Measurements from ENCODE around the gene LRRC32. TPM values are rescaled to one million over a fixed set of nuclear protein-coding genes. Genes with fewer than 3 reads are reported as not detected.

LRRC32 gene
- total and polyA plus RNA-seq, 2 of the 4 experiments (the other 2 are of a cell fraction): 5.2 to 13.7 TPM

DNA sequence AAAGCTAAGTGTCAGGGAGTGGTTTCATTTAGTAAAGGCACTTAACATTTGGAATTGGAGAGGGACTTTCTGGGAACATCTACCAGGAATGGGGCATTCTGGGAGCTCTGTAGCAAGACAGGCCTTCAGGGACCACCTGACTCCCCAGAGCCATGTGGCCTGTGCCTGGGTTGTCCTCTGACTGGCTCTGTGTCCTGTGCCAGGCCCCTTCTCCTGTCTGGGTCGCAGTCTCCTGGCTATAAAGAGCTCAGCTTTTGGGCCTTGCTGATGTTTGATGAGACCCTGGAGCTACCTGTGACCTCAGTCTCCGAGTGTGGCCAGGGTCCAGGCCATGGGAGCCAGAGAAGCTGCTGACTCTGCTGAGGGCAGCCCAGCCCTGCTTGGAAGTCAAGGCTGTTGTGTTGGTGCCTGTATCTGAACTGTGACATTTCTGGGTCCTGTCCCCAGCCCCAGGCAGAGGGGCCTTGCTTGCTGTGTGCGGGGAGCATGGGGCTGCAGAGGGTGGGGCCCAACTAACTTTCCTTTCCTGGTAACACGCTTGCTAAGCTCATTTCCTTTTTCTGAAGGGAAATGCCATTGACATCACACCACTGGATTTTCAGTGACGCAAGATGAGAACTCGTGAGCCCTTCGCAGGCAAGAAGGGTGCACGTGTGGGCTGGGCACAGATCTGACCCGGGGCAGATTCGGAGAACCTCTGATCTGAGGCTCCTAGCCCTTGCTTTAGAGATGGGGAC, 41.3 kb downstream of the LRRC32 start:
- ATAC-seq (ENCODE audit: low read depth) (peak; percentile 25), DNase-seq (peak; percentile 75)
- Histone ChIP-seq H4K91ac (ENCODE audit: insufficient read depth, low read depth, low read length) (peak overlapping the region; percentile 71; the same call in 1 of the 2 replicates), H2AFZ (replicated peaks; ENCODE audit: low read length, poor library complexity) (peak overlapping the region; percentile 80), H3K18ac (ENCODE audit: low read depth, low read length) (peak overlapping the region; percentile 78), H3K36me3 (ENCODE audit: control insufficient read depth, insufficient read depth, low read length) (no peaks in the 10 kb centered on the region), H2BK15ac (ENCODE audit: low read depth, low read length) (0 out of 3 replicates have a peak overlapping the region, but pooled peaks have one; percentile 2), H3K56ac (ENCODE audit: extremely low read depth, insufficient read depth, low read length) (no peak overlapping the region), H2AK5ac (ENCODE audit: low read depth, low read length) (peak overlapping the region; percentile 43; the same call in 1 of the 2 replicates), H3K4me3 (ENCODE audit: insufficient read depth, low read depth, low read length) (no peak overlapping the region), H3K27me3 (ENCODE audit: control insufficient read depth, insufficient read depth, low read length) (no peaks in the 10 kb centered on the region), H3K4me1 (ENCODE audit: control insufficient read depth, insufficient read depth, low read length) (peaks cover 12% of the 10 kb centered on the region), H2BK20ac (ENCODE audit: low read depth, low read length) (peak overlapping the region; percentile 52; the same call in 1 of the 2 replicates), H3K9me1 (ENCODE audit: insufficient read depth, low read length) (no peaks in the 10 kb centered on the region), H3K4ac (ENCODE audit: low read depth, low read length) (peak overlapping the region; percentile 79), H4K20me1 (ENCODE audit: insufficient read depth, low read length) (no peaks in the 10 kb centered on the region), H3K9me3 (ENCODE audit: control insufficient read depth, insufficient read depth, low read length) (peaks cover 6% of the 10 kb centered on the region), H4K5ac (ENCODE audit: low read depth, low read length) (peak overlapping the region; percentile 3), H2AK9ac (replicated peaks; ENCODE audit: low read depth, low read length, poor library complexity) (peak overlapping the region; percentile 67), H2BK120ac (ENCODE audit: low read depth, low read length) (peak overlapping the region; percentile 61), H3K9ac (ENCODE audit: low read depth, low read length) (no peak overlapping the region), H3K27ac (ENCODE audit: insufficient read depth, low read length) (no peak overlapping the region), H3K79me1 (ENCODE audit: low read depth in 1 of 2, low read length in 2 of 2) (no peaks in the 10 kb centered on the region), H2BK5ac (ENCODE audit: low read depth, low read length, poor library complexity, severe bottlenecking) (no peak overlapping the region), H4K8ac (ENCODE audit: low read depth in 2 of 2, low read length in 2 of 2) (peak overlapping the region; percentile 55 to 67), H3K23ac (ENCODE audit: low read depth, low read length) (peak overlapping the region; percentile 55; the same call in 1 of the 2 replicates), H3K14ac (replicated peaks; ENCODE audit: low read depth, low read length) (no peak overlapping the region; the same call in 1 of the 2 replicates), H3K4me2 (ENCODE audit: low read depth, low read length) (no peak overlapping the region)
- intact Hi-C loops (cut with micrococcal nuclease): no loop called here
- in situ Hi-C loops (cut with MboI; ENCODE audit: low sequenced_read_pairs): no loop called here
- BruUV-seq (replicated peaks): no TSS peak
- ChIA-PET POLR2A (ENCODE audit: unreplicated experiment) (no interaction called here), CTCF (no interaction called here)
- TF ChIP-seq BHLHE40 (IDR thresholded peaks at IDR 0.05; ENCODE audit: low read depth, low read length) (0 out of 2 replicates have a peak, but pooled peaks have one; percentile 46), CEBPB (IDR thresholded peaks at IDR 0.05; ENCODE audit: low read depth, low read length) (peak; percentile 78), MAFK (IDR thresholded peaks at IDR 0.05; ENCODE audit: low read depth, low read length) (no peak)
- dilution Hi-C loops (cut with HindIII; ENCODE audit: low sequenced_read_pairs, unreplicated experiment): no loop called here
- WGBS, 2 experiments (ENCODE audit: extremely low coverage in 2 of 2, insufficient read length in 1 of 2): 92% methylated on average over 2 of the region's 10 CpGs; no CpG with 5 or more reads in 1 of the 2 experiments

All from IMR-90 (cell line).